GM18867 (cell line): ENCODE results near the gene DNASE2.
"Not testable (repeated sequence)": the region's sequence is repeated elsewhere in the genome, so short reads cannot be mapped to it uniquely, and the experiment has no call there.

Experiments used
- ATAC-seq: cut with Tn5 transposase; IDR thresholded peaks from one replicate; pipeline ENCODE4 v1.9.1; 2021; ENCODE audit warnings: mild to moderate bottlenecking, moderate library complexity; ENCODE audit not compliant: unreplicated experiment

Gene DNASE2

GRCh38 chr19:12865746-12866415, 15.4 kb downstream of the DNASE2 start:
- no peak for ATAC-seq

GRCh38 chr19:12864721-12865715, 16.2 kb downstream of the DNASE2 start:
- ATAC-seq: no peak

GRCh38 chr19:12864143-12864542, 17.1 kb downstream of the DNASE2 start:
- no peak for ATAC-seq

GRCh38 chr19:12859546-12859945, 21.7 kb downstream of the DNASE2 start:
- ATAC-seq: no peak

GRCh38 chr19:12858041-12858928, 23.0 kb downstream of the DNASE2 start:
- no peak for ATAC-seq

- ATAC-seq: no peak
Observed at GRCh38 chr19:12856653-12857052, 24.6 kb downstream of the DNASE2 start.

- ATAC-seq: peak; percentile 65
Observed at GRCh38 chr19:12847159-12848139, 33.8 kb downstream of the DNASE2 start.

- not testable (repeated sequence) for ATAC-seq
Observed at GRCh38 chr19:12846613-12847012, 34.6 kb downstream of the DNASE2 start.

GRCh38 chr19:12843999-12844732, 37.1 kb downstream of the DNASE2 start:
- no peak for ATAC-seq

GRCh38 chr19:12843328-12843727, 37.9 kb downstream of the DNASE2 start:
- ATAC-seq: no peak

- ATAC-seq: no peak
Observed at GRCh38 chr19:12842511-12842910, 38.7 kb downstream of the DNASE2 start.

GRCh38 chr19:12841094-12841493, 40.2 kb downstream of the DNASE2 start:
- no peak for ATAC-seq

- ATAC-seq: no peak
Observed at GRCh38 chr19:12840091-12841079, 40.9 kb downstream of the DNASE2 start.

- ATAC-seq: no peak
Observed at GRCh38 chr19:12838886-12839756, 42.1 kb downstream of the DNASE2 start.

GRCh38 chr19:12838182-12838885, 42.9 kb downstream of the DNASE2 start, which contains the start of gene MAST1:
TSS of gene MAST1 (plus strand) at chr19:12838515. CDS start at chr19:12838573, 58 bp downstream.
- no peak for ATAC-seq

- ATAC-seq: no peak
Observed at GRCh38 chr19:12837225-12837624, 44.0 kb downstream of the DNASE2 start.
